Left cardiac atrium (tissue), 4 donors: ENCODE results near the gene MAGI2. TPM values are rescaled to one million over a fixed set of nuclear protein-coding genes. Genes with fewer than 3 reads are reported as not detected.

ENCODE experiments used
- ATAC-seq, 2 donors: fragments of 200-7000 bp; cut with Tn5 transposase; one replicate each; pipeline ENCODE4 v1.9.1; 2020; ENCODE audit warnings: mild to moderate bottlenecking in 2 of 2, moderate library complexity in 2 of 2
- DNase-seq: peaks from one replicate; pipeline ENCODE4 v3.0.0-alpha.2; 2020
- intact Hi-C, 2 donors: fragments of 100-400 bp; cut with DNase I; formaldehyde crosslinking; loops; one replicate each; pipeline versions ENCODE4 v1.14.1 to v1.15.1; 2022 to 2023
- long read RNA-seq: library from polyadenylated mRNA; unstranded; transcript quantifications from one replicate; pipeline ENCODE4 v2.0.0, GENCODE V29; 2021
- total RNA-seq, 2 donors: library from RNA; stranded (reverse); fragmentation: NEBNext Ultra II Directional; extraction: Animal tissue kit (Norgen Biotek cat#: 25700); gene quantifications; one replicate each; pipeline ENCODE4 v1.2.1, GENCODE V29; 2021
- donor health status: DM: no; HTN: yes; CAD: no.
- donor health status: DM: no; HTN: yes; CAD: no; lungs with severe emphysema.
- donor health status: DM: yes; HTN: yes; CAD: no.
- donor health status: Dilated cardiomyopathy.

MAGI2 gene
- total RNA-seq, result 1 to 10 TPM; 7.2 to 8.7 TPM
- long read RNA-seq, partial matches to known transcripts, result 0 of 3 reads
- long read RNA-seq, other reads (novel, unspliced or antisense), result 3 of 3 reads

GRCh38 chr7:79453558-79454360 is at the start of gene MAGI2:
TSS of gene MAGI2 (minus strand) at chr7:79453667. CDS start at chr7:79453320, 347 bp downstream.
- DNase-seq (peak; percentile 90), ATAC-seq (peak; percentile 85 to 93)
- intact Hi-C loops, result loop anchor here in 1 of 2 donors (10.0 kb wide), 1 partner anchor 149 kb away; no protein-coding TSS in a partner anchor

- DNase-seq (no peak), ATAC-seq (no peak)
- intact Hi-C loops, result no loop called here
These were observed 48.7 kb upstream of the MAGI2 start for GRCh38 chr7:79502151-79502550.

DNA sequence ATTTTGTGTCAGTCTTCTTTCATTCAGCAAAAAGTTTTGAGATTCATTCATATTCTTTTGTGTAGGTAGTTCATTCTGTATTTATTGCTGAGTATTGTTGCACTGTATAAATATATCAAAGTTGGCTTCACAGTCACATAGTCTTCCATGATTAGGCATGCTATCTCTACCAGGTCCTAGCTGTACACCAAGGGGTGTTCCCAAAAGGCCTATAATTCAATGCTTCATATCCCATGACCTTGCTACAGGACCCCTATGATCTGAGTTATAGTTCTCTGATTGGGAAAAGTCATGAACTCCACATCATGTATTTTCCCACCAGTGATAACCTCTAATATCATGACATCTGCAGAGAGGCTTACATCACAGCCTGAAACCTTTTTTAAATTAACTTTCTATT is 47.3 kb upstream of the MAGI2 start:
- DNase-seq (no peak), ATAC-seq (no peak)
- intact Hi-C loops, result no loop called here

DNA sequence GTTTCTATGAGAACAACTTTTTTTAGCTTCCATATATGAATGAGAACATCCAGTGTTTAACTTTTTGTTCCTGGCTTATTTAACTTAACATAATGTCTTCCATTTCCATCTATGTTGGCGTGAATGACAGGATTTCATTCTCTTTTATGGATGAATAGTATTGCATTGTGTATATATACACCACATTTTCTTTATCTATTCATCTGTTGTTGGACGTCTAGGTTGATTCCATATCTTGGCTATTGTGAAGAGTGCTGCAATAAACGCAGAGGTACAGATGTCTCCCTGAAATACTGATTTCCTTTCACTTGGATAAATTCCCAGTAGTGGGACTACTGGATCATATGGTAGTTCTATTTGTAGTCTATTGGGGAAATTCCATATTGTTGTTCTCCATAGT is 44.3 kb upstream of the MAGI2 start:
- intact Hi-C loops, result no loop called here
- DNase-seq (no peak), ATAC-seq (no peak)

GRCh38 chr7:79495544-79496272 is 42.2 kb upstream of the MAGI2 start:
- intact Hi-C loops, result no loop called here
- ATAC-seq, result no peak
- no peak for DNase-seq

DNA sequence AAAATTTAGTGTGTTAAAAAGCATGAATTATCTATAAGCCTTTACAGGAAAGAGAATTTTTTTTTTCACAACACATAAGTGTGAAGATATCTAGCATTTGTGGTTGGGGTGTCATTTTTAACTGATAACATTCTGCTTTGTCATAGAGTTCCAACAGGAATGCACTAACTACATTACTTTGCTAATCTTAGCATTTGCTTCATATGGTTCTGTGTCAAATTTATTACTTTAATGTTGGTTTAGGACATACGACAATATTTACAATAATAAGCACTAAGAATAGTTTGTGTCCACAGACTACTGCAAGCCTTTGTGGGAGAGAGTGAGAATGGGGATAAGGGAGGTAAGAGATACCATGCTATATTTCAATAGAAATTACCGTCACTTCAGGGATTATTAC is 40.6 kb upstream of the MAGI2 start:
- intact Hi-C loops, result no loop called here
- ATAC-seq, result no peak
- DNase-seq, result no peak

DNA sequence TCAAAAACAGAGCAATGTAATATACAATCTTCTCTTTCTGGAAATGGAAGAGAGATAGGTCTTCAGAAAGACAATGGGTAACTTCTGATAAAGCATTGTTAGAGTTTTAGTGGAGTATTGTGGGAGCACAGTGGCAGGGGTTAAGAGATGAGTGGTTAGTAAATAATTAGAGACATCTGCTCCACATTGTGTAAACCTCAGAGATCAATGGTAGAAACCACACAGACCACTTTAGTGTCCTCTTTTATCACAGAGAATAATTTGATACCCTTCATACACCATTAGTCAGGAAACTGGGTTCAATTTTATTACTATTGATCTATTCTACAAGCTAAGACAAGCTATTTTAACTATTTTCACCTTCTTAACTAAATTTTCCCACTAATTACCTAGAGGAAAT is 35.9 kb upstream of the MAGI2 start:
- DNase-seq (no peak), ATAC-seq (no peak)
- intact Hi-C loops, result no loop called here

DNA sequence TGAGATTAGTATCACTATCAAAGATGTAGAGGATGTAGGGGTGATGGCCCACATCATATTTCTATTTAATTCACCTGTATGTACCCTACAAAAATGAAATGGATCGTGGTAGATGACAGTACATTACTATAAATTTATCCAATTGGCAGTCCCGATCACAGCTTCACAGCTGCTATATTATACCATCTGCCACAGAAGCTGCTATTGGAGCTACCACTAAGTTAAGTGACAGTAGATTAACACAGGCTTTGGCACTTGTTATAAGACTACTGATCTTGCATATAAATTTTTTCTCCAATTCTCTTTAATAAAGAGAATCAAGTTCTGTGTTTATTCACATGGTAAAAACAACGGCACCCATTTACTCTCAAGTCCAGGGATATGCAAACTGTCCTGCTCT is 24.9 kb upstream of the MAGI2 start:
- DNase-seq (no peak), ATAC-seq (no peak)
- intact Hi-C loops, result no loop called here

GRCh38 chr7:79475455-79475854 is 22.0 kb upstream of the MAGI2 start:
- intact Hi-C loops, result no loop called here
- DNase-seq, result no peak
- ATAC-seq, result no peak

- DNase-seq (no peak), ATAC-seq (no peak)
- intact Hi-C loops, result no loop called here
These were observed 18.2 kb upstream of the MAGI2 start for GRCh38 chr7:79471699-79472098.

DNA sequence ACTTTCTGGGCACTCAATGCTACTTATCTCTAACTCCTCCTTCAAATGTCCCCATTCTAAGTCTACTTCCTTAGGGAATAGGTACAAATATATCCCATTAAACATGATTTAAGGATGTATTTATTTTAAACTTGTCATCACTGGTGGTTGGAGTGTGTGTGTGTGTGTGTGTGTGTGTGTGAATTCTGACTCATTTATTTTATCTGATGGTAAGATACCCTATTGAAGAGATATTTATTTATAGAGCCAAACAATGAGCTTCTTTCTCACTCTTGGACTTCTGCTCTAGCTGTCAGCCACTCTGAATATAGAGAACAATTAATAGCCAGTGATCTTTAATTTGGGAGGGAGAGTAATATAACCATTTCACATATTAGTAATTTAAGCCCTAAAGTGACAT is 17.8 kb upstream of the MAGI2 start:
- ATAC-seq (no peak), DNase-seq (no peak)
- intact Hi-C loops, result no loop called here

DNA sequence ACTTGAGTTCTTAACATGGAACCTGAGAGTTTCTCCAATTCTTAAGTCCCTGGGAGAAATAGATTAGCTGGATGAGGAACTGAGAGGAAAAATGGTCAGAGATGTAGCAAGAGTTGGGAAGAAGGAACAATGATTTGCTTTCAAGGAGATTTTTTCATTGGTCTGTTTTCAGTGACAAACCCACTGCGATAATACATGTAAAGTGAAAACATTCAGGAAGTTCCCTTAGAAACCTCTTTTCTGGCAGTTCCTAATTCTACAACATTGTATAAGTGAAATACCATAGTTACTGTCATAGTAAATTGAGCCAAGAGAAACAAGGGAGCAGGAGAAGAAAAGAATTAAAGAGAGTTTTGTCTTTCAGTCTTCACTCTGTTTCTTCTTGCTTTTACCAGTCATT is 12.1 kb upstream of the MAGI2 start:
- no peak for ATAC-seq
- intact Hi-C loops, result no loop called here
- no peak for DNase-seq

DNA sequence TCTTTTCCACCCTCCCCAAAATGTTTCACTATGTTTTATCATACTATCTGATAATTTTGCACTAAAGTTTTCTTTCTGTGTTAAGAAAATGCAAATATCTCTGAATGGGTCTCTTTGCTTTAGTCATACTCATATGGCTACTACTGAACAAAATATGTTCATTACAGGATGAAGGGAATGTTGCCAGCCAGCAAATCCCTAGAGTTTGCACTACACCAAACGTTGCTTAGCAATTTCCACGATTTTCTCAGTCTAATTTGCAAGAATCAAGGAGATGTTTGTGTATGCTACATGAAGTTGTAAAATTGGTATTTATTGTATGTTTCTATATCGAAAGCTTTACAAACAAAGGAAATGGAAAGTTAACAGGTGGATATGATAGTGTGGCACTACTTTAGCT is 10.6 kb upstream of the MAGI2 start:
- intact Hi-C loops, result no loop called here
- DNase-seq (no peak), ATAC-seq (no peak)

DNA sequence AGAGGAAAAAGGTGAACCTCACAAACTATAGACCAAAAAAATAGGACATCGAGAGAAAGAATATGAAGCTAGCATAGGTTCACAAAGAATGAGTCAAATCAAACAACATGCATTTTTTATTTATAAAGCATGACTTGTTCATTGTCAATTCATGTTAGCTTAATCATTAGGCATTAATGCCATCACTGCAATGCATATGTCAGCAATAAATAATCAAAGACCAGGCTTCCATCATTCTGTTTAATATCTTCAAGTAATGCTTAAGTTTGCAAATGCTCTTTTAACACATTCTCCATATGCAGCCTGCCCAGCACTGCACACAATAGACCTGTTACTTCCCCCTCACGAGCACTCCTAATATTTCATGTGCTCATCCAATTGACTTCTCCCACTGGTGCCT is 8.9 kb upstream of the MAGI2 start:
- no peak for ATAC-seq
- DNase-seq, result no peak
- intact Hi-C loops, result no loop called here

DNA sequence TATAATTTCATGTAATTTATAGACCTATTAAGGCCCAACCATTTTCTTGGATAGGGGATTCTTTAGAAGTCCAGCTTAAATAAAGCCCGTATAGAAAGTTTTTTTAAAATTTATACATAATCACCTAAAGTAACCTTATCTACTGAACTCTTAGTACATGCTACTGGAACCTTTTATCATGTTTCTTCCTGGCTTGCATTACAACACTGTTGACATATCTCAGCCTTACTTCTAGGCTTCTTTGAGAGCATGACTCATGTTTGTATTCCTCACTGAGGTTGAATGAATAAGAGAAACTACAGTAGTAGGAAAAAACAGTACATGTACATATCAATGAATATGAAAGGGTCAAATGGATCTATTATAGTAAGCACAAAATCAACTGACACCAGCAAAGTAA is 8.2 kb upstream of the MAGI2 start:
- ATAC-seq, result peak in 1 of 2 donors; percentile 94
- no peak for DNase-seq
- intact Hi-C loops, result no loop called here

- DNase-seq (no peak), ATAC-seq (no peak)
- intact Hi-C loops, result loop anchor here in 1 of 2 donors (10.0 kb wide), 1 partner anchor 155 kb away; no protein-coding TSS in a partner anchor
These were observed 5.9 kb upstream of the MAGI2 start for GRCh38 chr7:79459381-79459780.

GRCh38 chr7:79458796-79459195 is 5.3 kb upstream of the MAGI2 start:
- ATAC-seq (no peak), DNase-seq (no peak)
- intact Hi-C loops, result loop anchor here in 1 of 2 donors (10.0 kb wide), 1 partner anchor 154 kb away; no protein-coding TSS in a partner anchor

DNA sequence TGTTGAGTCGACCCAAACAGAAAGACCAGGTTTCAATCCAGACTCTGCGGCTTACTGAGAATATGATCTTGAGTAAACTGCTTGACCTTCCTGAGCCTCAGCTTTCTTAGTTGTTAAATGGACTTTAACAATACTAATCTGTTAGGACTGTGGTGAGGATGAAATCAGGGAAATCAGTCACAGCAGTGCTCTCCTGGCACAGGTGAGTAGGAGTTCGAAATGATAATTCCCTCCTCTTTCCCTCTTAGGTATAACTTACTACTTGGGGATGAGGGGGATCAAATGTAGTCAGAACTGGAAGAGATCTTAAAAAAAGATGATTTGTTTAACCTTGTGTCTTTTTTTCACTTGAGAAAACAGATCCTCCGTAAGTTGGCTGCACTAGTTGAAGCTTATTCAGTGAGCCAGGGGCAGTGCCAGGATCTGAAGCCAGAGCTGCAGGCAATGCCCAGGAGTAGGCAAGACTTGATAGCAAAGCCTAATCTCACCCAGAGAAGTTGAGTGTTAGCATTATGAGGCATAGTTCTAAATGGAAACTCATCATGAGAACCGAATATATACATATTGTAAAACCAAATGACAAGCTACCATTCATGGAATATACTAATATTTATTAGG is 1.8 kb upstream of the MAGI2 start:
- no peak for ATAC-seq
- peak; percentile 21 for DNase-seq
- intact Hi-C loops, result loop anchor here in 1 of 2 donors (10.0 kb wide), 1 partner anchor 150 kb away; no protein-coding TSS in a partner anchor

GRCh38 chr7:79454361-79454960 is 994 bp upstream of the MAGI2 start:
- ATAC-seq (peak; percentile 13 to 40), DNase-seq (peak; percentile 51)
- intact Hi-C loops, result loop anchor here in 1 of 2 donors (10.0 kb wide), 1 partner anchor 150 kb away; no protein-coding TSS in a partner anchor

- ATAC-seq (no peak), DNase-seq (no peak)
- intact Hi-C loops, result loop anchor here in 1 of 2 donors (10.0 kb wide), 1 partner anchor 148 kb away; no protein-coding TSS in a partner anchor
These were observed 255 bp downstream of the MAGI2 start for GRCh38 chr7:79453266-79453557.
